Erythroblast (primary cell): ENCODE measurements around the gene GNRH2.
"Not testable (repeated sequence)": the region's sequence is repeated elsewhere in the genome, so short reads cannot be mapped to it uniquely, and the experiment has no call there.

ENCODE experiments used
- DNase-seq, 2 experiments: peaks; one replicate each; lab custom pipeline; 2025; lab: John Stamatoyannopoulos, UW
- GATA1 ChIP-seq: IDR thresholded peaks from 2 replicates; pipeline ENCODE4 v1.6.1; 2011; ENCODE audit warnings: low read depth, mild to moderate bottlenecking, control low read depth, low read length, moderate library complexity
- POLR2A ChIP-seq: IDR thresholded peaks from 2 replicates; pipeline ENCODE4 v1.6.1; 2011; ENCODE audit warnings: mild to moderate bottlenecking, low read length

Gene GNRH2

GRCh38 chr20:3047486-3048419 is 4.3 kb downstream of the GNRH2 start:
- no peak for DNase-seq
- TF ChIP-seq GATA1: no peak
- TF ChIP-seq POLR2A: no peak

GRCh38 chr20:3051385-3052019 is 8.1 kb downstream of the GNRH2 start:
- TF ChIP-seq POLR2A (no peak), GATA1 (no peak)
- DNase-seq: no peak

GRCh38 chr20:3059489-3059888 is 16.1 kb downstream of the GNRH2 start:
- TF ChIP-seq POLR2A: no peak
- TF ChIP-seq GATA1: no peak
- no peak for DNase-seq

DNA sequence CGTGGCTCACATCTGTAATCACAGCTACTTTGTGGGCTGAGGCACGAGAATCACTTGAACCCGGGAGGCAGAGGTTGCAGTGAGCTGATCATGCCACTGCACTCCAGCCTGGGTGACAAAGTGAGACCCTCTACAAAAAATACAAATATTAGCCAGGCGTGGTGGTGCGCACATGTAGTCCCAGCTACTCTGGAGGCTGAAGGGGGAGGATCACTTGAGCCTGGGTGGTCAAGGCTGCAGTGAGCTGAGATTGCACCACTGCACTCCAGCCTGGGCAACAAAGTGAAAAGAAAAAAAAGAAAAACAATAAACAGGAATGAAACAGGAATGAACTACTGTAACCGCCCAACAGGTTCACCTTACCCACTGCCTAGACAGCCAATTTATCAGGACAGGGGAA is 20.7 kb downstream of the GNRH2 start:
- DNase-seq: not testable (repeated sequence)

- DNase-seq: no peak
- no peak for TF ChIP-seq POLR2A
- no peak for TF ChIP-seq GATA1
These were observed 24.0 kb downstream of the GNRH2 start for GRCh38 chr20:3067139-3068014.

- no peak for TF ChIP-seq GATA1
- no peak for TF ChIP-seq POLR2A
- DNase-seq: no peak
These were observed 24.7 kb downstream of the GNRH2 start for GRCh38 chr20:3068075-3068474.

GRCh38 chr20:3068986-3069900 is 25.8 kb downstream of the GNRH2 start:
- DNase-seq: no peak
- TF ChIP-seq POLR2A: no peak

DNA sequence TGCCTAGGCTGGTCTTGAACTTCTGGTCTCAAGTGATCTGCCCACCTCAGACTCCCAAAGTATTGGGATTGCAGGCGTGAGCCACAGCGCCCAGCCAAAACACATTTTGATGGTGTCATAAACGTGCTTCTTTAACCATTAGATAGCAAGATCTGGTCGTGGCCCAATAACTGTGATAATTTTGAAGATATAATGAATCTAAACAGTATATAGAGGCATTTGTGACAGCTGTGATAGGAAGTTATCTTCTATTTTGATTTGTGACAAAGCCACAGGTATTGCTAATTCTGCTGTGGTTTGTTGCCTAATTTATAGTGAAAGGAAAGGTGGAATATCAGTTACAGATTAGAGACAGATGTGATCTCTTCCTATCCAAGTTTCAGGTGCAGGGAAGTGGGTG is 27.3 kb downstream of the GNRH2 start:
- TF ChIP-seq POLR2A: no peak
- TF ChIP-seq GATA1: no peak
- DNase-seq: no peak

DNA sequence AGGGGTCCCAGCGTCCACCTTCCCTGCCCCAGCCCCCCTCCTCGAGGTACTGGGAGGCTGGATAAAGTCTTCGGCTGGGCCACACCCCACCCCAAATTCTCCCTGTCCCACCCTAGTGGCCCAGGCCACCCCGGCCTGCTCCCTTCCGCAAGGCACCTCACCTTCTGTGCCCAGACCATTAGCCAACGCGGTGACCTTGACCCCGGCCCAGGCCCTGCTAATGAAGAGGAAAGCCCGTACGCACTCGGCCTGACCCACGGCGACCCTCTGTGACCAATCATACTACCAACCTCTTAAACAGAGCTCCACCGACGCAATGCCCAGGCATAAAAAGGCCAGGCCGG is 27.8 kb downstream of the GNRH2 start:
- TF ChIP-seq GATA1 (no peak), POLR2A (no peak)

GRCh38 chr20:3071610-3072529 is 28.4 kb downstream of the GNRH2 start, which contains the start of gene OXT:
OXT (plus strand) TSS chr20:3071620; CDS start chr20:3071656, 36 bp downstream.
- TF ChIP-seq GATA1 (no peak), POLR2A (no peak)
- no peak for DNase-seq

More for the DNA sequence above, 27.8 kb downstream of the GNRH2 start:
- DNase-seq: no peak

DNA sequence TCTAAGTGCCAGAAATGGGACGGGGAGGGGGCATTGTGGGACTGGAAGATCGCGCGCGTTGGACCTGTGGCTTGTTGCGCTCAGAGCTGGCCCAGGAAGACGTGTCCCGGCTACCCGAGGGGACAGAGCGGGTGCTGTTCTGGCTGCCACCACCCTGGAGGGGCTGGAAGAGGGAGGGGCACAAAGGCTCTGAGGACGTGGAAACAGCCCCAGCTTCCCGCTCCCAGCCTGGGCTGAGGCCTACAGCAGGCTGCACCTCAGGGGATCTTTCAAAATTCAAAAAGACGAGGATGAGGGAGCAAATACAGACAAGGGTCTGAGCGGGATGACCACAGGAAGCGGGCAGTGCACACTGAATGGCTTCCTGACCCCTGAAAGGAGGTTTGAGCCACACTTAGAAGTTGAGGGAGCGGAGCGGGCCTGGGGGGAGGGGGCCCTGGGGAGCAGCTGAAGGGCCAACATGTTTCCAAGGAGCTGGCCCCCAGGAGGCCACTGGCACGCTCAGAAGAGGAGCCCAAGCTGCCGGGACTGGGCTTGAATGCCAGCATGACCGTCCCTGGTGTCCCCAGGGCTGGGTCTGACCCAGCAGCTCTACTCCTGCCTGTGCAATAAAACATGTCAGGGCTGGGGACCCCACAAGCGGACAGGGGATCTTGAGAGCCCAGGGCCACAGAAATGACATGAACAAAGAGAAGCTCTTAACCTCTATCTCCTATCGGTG is 29.3 kb downstream of the GNRH2 start:
- no peak for DNase-seq
- TF ChIP-seq GATA1 (no peak), POLR2A (no peak)

- DNase-seq: not testable (repeated sequence)
These were observed 29.8 kb downstream of the GNRH2 start for GRCh38 chr20:3073251-3073643.
